ENCODE data around the gene PARVB. TPM values are rescaled to one million over a fixed set of nuclear protein-coding genes. Genes with fewer than 3 reads are reported as not detected.

The PARVB gene
- total RNA-seq, 1 donor from 2014 or later, result 12.7 TPM

DNA sequence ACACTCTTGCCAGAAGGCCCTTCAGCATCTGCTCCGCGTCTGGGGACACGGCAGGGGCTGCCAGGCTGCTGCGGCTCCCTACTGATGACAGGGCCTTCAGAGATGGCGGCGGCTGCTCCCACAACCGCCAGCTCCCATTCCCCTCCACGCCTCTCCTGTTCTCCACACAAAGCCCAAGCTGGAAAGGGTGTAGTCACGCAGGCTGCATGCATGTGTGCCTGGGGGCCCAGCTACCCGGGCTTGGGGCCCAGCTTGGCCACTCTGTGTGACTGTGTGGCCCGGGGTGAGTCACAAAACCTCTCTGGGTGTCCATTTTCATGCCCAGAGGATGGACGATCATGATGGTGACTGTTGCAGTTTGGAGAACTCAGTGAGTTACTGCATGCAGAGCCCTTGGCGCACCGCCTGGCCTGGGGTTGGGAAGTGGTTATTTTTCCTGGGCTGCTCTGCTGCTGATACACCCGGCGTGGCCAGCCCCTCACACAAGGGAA, 31.7 kb upstream of the PARVB start:
- Histone ChIP-seq H3K4me3 (no peak overlapping the region), H3F3A (ENCODE audit: low read depth) (no peaks in the 10 kb centered on the region), H3K4me2 (no peak overlapping the region), H3K79me2 (ENCODE audit: low read depth) (no peaks in the 10 kb centered on the region), H3K9ac (no peak overlapping the region), H3K9me3 (ENCODE audit: low read depth) (no peaks in the 10 kb centered on the region), H3K36me3 (no peaks in the 10 kb centered on the region), H4K20me1 (ENCODE audit: low read depth) (peaks cover 4% of the 10 kb centered on the region), H3K4me1 (no peaks in the 10 kb centered on the region), H3K27ac (no peak overlapping the region), H3K27me3 (no peaks in the 10 kb centered on the region), H2AFZ (replicated peaks) (no peak overlapping the region)
- no peaks in the 10 kb centered on the region for H3K9me3 Mint-ChIP-seq
- TF ChIP-seq, protein P1, sequence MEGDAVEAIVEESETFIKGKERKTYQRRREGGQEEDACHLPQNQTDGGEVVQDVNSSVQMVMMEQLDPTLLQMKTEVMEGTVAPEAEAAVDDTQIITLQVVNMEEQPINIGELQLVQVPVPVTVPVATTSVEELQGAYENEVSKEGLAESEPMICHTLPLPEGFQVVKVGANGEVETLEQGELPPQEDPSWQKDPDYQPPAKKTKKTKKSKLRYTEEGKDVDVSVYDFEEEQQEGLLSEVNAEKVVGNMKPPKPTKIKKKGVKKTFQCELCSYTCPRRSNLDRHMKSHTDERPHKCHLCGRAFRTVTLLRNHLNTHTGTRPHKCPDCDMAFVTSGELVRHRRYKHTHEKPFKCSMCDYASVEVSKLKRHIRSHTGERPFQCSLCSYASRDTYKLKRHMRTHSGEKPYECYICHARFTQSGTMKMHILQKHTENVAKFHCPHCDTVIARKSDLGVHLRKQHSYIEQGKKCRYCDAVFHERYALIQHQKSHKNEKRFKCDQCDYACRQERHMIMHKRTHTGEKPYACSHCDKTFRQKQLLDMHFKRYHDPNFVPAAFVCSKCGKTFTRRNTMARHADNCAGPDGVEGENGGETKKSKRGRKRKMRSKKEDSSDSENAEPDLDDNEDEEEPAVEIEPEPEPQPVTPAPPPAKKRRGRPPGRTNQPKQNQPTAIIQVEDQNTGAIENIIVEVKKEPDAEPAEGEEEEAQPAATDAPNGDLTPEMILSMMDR (IDR thresholded peaks at IDR 0.05), result no peak
- TF ChIP-seq EZH2 (IDR thresholded peaks at IDR 0.05), result no peak
- TF ChIP-seq EZH2phosphoT487 (IDR thresholded peaks at IDR 0.05), result no peak
- H3K27me3 Mint-ChIP-seq (ENCODE audit: insufficient read depth, low read depth), result peaks cover 3% of the 10 kb centered on the region
- H3K4me3 Mint-ChIP-seq, result no peak overlapping the region
- DNase-seq (ENCODE audit: low spot score), result no peak
- H3K27ac Mint-ChIP-seq, result no peak overlapping the region
- peaks cover 8% of the 10 kb centered on the region for H3K36me3 Mint-ChIP-seq
- peaks cover 20% of the 10 kb centered on the region for H3K4me1 Mint-ChIP-seq

DNA sequence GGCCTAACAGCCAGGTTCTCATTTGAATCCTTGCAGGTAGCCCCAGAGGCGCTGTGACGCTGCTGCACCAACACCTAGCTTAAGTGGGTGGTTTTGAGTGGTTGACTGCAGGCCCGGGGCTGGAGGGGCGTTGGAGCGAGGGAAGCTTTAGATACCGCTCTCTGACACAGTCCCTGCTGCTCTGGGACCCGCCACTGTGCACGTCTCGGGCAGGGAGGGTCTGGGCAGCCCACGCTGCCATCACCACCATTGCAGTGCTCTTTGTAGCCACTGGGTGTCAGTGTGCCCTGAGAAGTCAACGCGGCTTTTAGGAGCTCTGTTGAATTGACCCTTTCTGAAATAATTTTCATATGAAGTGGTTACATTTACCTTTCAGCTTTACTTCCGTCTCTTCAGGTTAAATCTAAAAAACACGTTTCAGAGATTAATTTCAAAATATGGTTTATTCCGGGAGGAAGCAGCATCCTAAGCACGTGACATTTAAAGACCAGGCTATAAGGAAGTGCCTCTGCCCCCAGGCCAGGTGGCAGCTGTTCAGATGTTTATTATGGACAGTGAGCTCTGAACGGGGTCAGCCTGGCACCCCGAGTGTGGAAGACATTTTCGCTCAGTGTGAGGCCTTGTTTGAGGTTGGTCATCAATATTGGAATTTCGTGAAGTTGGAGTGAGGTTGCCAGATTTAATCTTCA, 30.9 kb upstream of the PARVB start:
- DNase-seq (ENCODE audit: low spot score), result peak; percentile 83
- Histone ChIP-seq H3F3A (ENCODE audit: low read depth) (no peaks in the 10 kb centered on the region), H3K4me3 (no peak overlapping the region), H3K27ac (no peak overlapping the region), H3K9ac (no peak overlapping the region), H4K20me1 (ENCODE audit: low read depth) (peaks cover 4% of the 10 kb centered on the region), H3K79me2 (ENCODE audit: low read depth) (no peaks in the 10 kb centered on the region), H3K4me1 (no peaks in the 10 kb centered on the region), H3K4me2 (no peak overlapping the region), H3K36me3 (no peaks in the 10 kb centered on the region), H3K27me3 (no peaks in the 10 kb centered on the region), H3K9me3 (ENCODE audit: low read depth) (no peaks in the 10 kb centered on the region), H2AFZ (replicated peaks) (no peak overlapping the region)
- Mint-ChIP-seq H3K27me3 (ENCODE audit: insufficient read depth, low read depth) (peaks cover 3% of the 10 kb centered on the region), H3K27ac (no peak overlapping the region), H3K4me3 (no peak overlapping the region), H3K36me3 (peaks cover 13% of the 10 kb centered on the region), H3K9me3 (no peaks in the 10 kb centered on the region), H3K4me1 (peaks cover 14% of the 10 kb centered on the region)
- TF ChIP-seq, protein P1 (IDR thresholded peaks at IDR 0.05), result peak; percentile 99
- TF ChIP-seq EZH2phosphoT487 (IDR thresholded peaks at IDR 0.05), result no peak

DNA sequence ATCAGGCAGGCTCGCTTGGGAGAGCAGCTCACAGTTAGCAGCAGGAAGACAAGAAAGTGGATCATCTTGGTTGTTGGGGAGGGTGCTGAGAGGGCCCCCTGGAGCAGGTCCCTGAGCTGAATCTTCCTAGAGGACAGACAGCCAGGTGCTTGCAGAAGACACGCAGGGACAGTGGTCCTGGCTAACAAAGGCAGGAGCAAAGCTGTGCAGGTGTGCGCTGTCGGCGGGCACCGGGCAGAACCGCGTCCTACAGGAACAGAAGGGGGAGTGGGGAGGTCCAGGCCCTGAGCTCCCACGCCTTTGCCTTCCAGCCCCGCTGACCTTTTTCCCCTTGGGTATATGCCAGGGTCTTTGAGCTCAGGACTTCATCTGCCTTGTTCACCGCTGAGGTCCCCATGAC, 30.1 kb upstream of the PARVB start:
- Mint-ChIP-seq H3K27me3 (ENCODE audit: insufficient read depth, low read depth) (peaks cover 3% of the 10 kb centered on the region), H3K27ac (peak overlapping the region; percentile 85), H3K36me3 (peaks cover 20% of the 10 kb centered on the region)

DNA sequence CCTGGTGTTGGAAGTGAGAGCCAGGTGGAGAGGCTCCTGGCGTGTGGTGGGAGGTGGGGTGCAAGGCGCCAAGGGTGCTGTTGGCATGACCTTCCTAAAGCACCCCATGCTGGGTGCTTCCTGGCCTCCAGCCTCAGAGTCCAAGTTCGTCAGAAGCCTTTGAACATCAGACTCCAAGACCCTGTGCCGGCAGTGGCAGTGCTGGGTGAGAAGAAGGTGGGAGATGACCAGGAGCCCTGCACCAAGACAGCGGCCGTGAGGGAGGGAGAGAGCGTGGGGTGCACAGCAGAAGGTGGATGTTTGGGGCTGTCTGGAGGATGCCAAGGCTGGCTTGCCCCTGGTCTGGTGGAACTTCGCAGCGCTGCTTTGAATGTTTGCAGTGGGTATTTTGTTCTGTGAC, 29.7 kb upstream of the PARVB start:
- Mint-ChIP-seq H3K4me3 (no peak overlapping the region), H3K4me1 (peaks cover 9% of the 10 kb centered on the region), H3K27me3 (ENCODE audit: insufficient read depth, low read depth) (peaks cover 3% of the 10 kb centered on the region), H3K36me3 (peaks cover 21% of the 10 kb centered on the region), H3K9me3 (no peaks in the 10 kb centered on the region), H3K27ac (no peak overlapping the region)
- H3F3A ChIP-seq (ENCODE audit: low read depth), result no peaks in the 10 kb centered on the region
- DNase-seq (ENCODE audit: low spot score), result no peak
- H4K20me1 ChIP-seq (ENCODE audit: low read depth), result peaks cover 4% of the 10 kb centered on the region
- H3K9me3 ChIP-seq (ENCODE audit: low read depth), result no peaks in the 10 kb centered on the region
- no peak overlapping the region for H3K27ac ChIP-seq
- H3K36me3 ChIP-seq, result no peaks in the 10 kb centered on the region
- no peaks in the 10 kb centered on the region for H3K4me1 ChIP-seq
- no peak overlapping the region for H3K9ac ChIP-seq
- no peak overlapping the region for H3K4me2 ChIP-seq
- H3K79me2 ChIP-seq (ENCODE audit: low read depth), result no peaks in the 10 kb centered on the region
- H2AFZ ChIP-seq (replicated peaks), result no peak overlapping the region
- TF ChIP-seq EZH2 (IDR thresholded peaks at IDR 0.05) (no peak), EZH2phosphoT487 (IDR thresholded peaks at IDR 0.05) (no peak)
- TF ChIP-seq, protein P1 (IDR thresholded peaks at IDR 0.05), result no peak
- no peaks in the 10 kb centered on the region for H3K27me3 ChIP-seq
- no peak overlapping the region for H3K4me3 ChIP-seq

More for the DNA sequence above, 30.1 kb upstream of the PARVB start:
- no peaks in the 10 kb centered on the region for H3F3A ChIP-seq (ENCODE audit: low read depth)
- no peaks in the 10 kb centered on the region for H3K27me3 ChIP-seq
- H3K4me1 ChIP-seq, result no peaks in the 10 kb centered on the region
- no peak for TF ChIP-seq EZH2 (IDR thresholded peaks at IDR 0.05)
- DNase-seq (ENCODE audit: low spot score), result no peak
- H3K9ac ChIP-seq, result no peak overlapping the region
- H2AFZ ChIP-seq (replicated peaks), result no peak overlapping the region
- no peaks in the 10 kb centered on the region for H3K36me3 ChIP-seq
- H3K27ac ChIP-seq, result no peak overlapping the region
- H3K79me2 ChIP-seq (ENCODE audit: low read depth), result no peaks in the 10 kb centered on the region
- H3K4me2 ChIP-seq, result no peak overlapping the region
- Mint-ChIP-seq H3K4me1 (peaks cover 9% of the 10 kb centered on the region), H3K4me3 (no peak overlapping the region), H3K9me3 (no peaks in the 10 kb centered on the region)
- H3K4me3 ChIP-seq, result no peak overlapping the region
- peaks cover 4% of the 10 kb centered on the region for H4K20me1 ChIP-seq (ENCODE audit: low read depth)
- no peaks in the 10 kb centered on the region for H3K9me3 ChIP-seq (ENCODE audit: low read depth)

All from neural progenitor cell (in vitro differentiated cells).